DND-41 (cell line): ENCODE measurements around the gene POU5F2.

Experiments used
- ATAC-seq: fragments of 200-7000 bp; cut with Tn5 transposase; 3 replicates; pipeline ENCODE4 v1.9.1; 2021; ENCODE audit warnings: low read depth; ENCODE audit not compliant: insufficient read depth
- DNase-seq: peaks from one replicate; pipeline ENCODE4 v3.0.0-alpha.2; 2020
- H2AFZ ChIP-seq: 2 replicates; pipeline ENCODE4 v1.6.0; 2012; ENCODE audit warnings: low read depth, low read length
- H3K27ac ChIP-seq: 2 replicates; pipeline ENCODE4 v1.5.1; 2012; ENCODE audit warnings: low read length, inconsistent platforms
- H3K27me3 ChIP-seq: fragments of 200-600 bp; sonication (generic); 2 replicates; pipeline ENCODE4 v1.6.0; 2012; ENCODE audit warnings: low read length, mild to moderate bottlenecking, inconsistent platforms; ENCODE audit not compliant: insufficient read depth, poor library complexity
- H3K36me3 ChIP-seq: 2 replicates; pipeline ENCODE4 v1.5.1; 2012; ENCODE audit warnings: low read length, inconsistent platforms; ENCODE audit not compliant: insufficient read depth
- H3K4me1 ChIP-seq: 2 replicates; pipeline ENCODE4 v1.5.1; 2012; ENCODE audit warnings: mild to moderate bottlenecking, low read length; ENCODE audit not compliant: insufficient read depth
- H3K4me2 ChIP-seq: 2 replicates; pipeline ENCODE4 v1.6.0; 2012; ENCODE audit warnings: mild to moderate bottlenecking, moderate library complexity, low read length, inconsistent platforms; ENCODE audit not compliant: insufficient read depth
- H3K4me3 ChIP-seq, 2 experiments: fragments of 200-600 bp in 1 of 2; shearing (Covaris generic) in 1 of 2; 2 replicates each; pipeline ENCODE4 v1.5.1; 2012 to 2016; ENCODE audit warnings: inconsistent platforms in 2 of 2, low read length in 2 of 2, mild to moderate bottlenecking in 2 of 2, low read depth in 1 of 2, moderate library complexity in 1 of 2
- H3K79me2 ChIP-seq: 2 replicates; pipeline ENCODE4 v1.6.0; 2012; ENCODE audit warnings: low read length, inconsistent platforms; ENCODE audit not compliant: insufficient read depth
- H3K9ac ChIP-seq: 2 replicates; pipeline ENCODE4 v1.6.0; 2012; ENCODE audit warnings: low read depth, mild to moderate bottlenecking, inconsistent platforms, low read length, moderate library complexity
- H3K9me3 ChIP-seq: 2 replicates; pipeline ENCODE4 v1.5.1; 2012; ENCODE audit warnings: low read length, moderate library complexity, mild to moderate bottlenecking, inconsistent platforms; ENCODE audit not compliant: insufficient read depth, severe bottlenecking
- H4K20me1 ChIP-seq: 2 replicates; pipeline ENCODE4 v1.6.0; 2012; ENCODE audit warnings: low read length; ENCODE audit not compliant: insufficient read depth
- CTCF ChIP-seq: IDR thresholded peaks from 2 replicates; pipeline ENCODE4 v1.5.1; 2012; ENCODE audit warnings: borderline replicate concordance, low read length, moderate library complexity, mild to moderate bottlenecking; ENCODE audit not compliant: poor library complexity, severe bottlenecking; ENCODE audit errors: extremely low read depth
- EZH2 ChIP-seq: IDR thresholded peaks from 3 replicates; pipeline ENCODE4 v1.6.1; 2012; ENCODE audit warnings: borderline replicate concordance, low read depth, mild to moderate bottlenecking, moderate library complexity, low read length, inconsistent platforms; ENCODE audit not compliant: severe bottlenecking

POU5F2 gene

GRCh38 chr5:93787598-93787997 is 46.2 kb upstream of the POU5F2 start:
- Histone ChIP-seq H3K27me3 (no peaks in the 10 kb centered on the region), H3K4me1 (no peaks in the 10 kb centered on the region), H4K20me1 (no peaks in the 10 kb centered on the region), H3K9ac (no peak overlapping the region), H2AFZ (no peak overlapping the region), H3K36me3 (no peaks in the 10 kb centered on the region), H3K4me3 (no peak overlapping the region), H3K4me2 (no peak overlapping the region), H3K9me3 (no peaks in the 10 kb centered on the region), H3K27ac (no peak overlapping the region), H3K79me2 (no peaks in the 10 kb centered on the region)
- no peak for ATAC-seq
- TF ChIP-seq CTCF = no peak
- TF ChIP-seq EZH2 = no peak
- DNase-seq = no peak

- TF ChIP-seq CTCF = no peak
- TF ChIP-seq EZH2 = no peak
- no peaks in the 10 kb centered on the region for H3K36me3 ChIP-seq
- no peak overlapping the region for H3K27ac ChIP-seq
- no peaks in the 10 kb centered on the region for H3K9me3 ChIP-seq
- no peak overlapping the region for H3K4me3 ChIP-seq
- H3K27me3 ChIP-seq = no peaks in the 10 kb centered on the region
- H3K4me1 ChIP-seq = no peaks in the 10 kb centered on the region
- H4K20me1 ChIP-seq = no peaks in the 10 kb centered on the region
- no peaks in the 10 kb centered on the region for H3K79me2 ChIP-seq
- no peak for DNase-seq
- H2AFZ ChIP-seq = no peak overlapping the region
- no peak overlapping the region for H3K4me2 ChIP-seq
- H3K9ac ChIP-seq = no peak overlapping the region
- no peak for ATAC-seq
Observed at GRCh38 chr5:93785475-93785874, 44.1 kb upstream of the POU5F2 start.

- DNase-seq = no peak
- Histone ChIP-seq H3K9me3 (no peaks in the 10 kb centered on the region), H3K4me1 (no peaks in the 10 kb centered on the region), H3K9ac (no peak overlapping the region), H3K79me2 (no peaks in the 10 kb centered on the region), H3K27me3 (no peaks in the 10 kb centered on the region), H3K27ac (no peak overlapping the region), H2AFZ (no peak overlapping the region), H4K20me1 (no peaks in the 10 kb centered on the region), H3K4me3 (no peak overlapping the region), H3K4me2 (no peak overlapping the region), H3K36me3 (no peaks in the 10 kb centered on the region)
- ATAC-seq = no peak
- TF ChIP-seq CTCF (no peak), EZH2 (no peak)
Observed at GRCh38 chr5:93782978-93783377, 41.6 kb upstream of the POU5F2 start.

- Histone ChIP-seq H3K36me3 (peaks cover 20% of the 10 kb centered on the region; the same call in 1 of the 2 replicates), H3K4me3 (no peak overlapping the region), H3K79me2 (no peaks in the 10 kb centered on the region), H2AFZ (no peak overlapping the region), H3K4me2 (no peak overlapping the region), H3K9me3 (no peaks in the 10 kb centered on the region), H3K9ac (no peak overlapping the region), H3K4me1 (no peaks in the 10 kb centered on the region), H3K27me3 (no peaks in the 10 kb centered on the region), H4K20me1 (no peaks in the 10 kb centered on the region), H3K27ac (no peak overlapping the region)
- no peak for DNase-seq
- ATAC-seq = no peak
- no peak for TF ChIP-seq CTCF
- TF ChIP-seq EZH2 = no peak
Observed at GRCh38 chr5:93777620-93778019, 36.2 kb upstream of the POU5F2 start.
